Muscle of arm (tissue), 12 donors: ENCODE results near the gene DPP6. TPM values are rescaled to one million over a fixed set of nuclear protein-coding genes. Genes with fewer than 3 reads are reported as not detected.
"Not testable (repeated sequence)": the region's sequence is repeated elsewhere in the genome, so short reads cannot be mapped to it uniquely, and the experiment has no call there.

ENCODE experiments used
- DNase-seq: peaks from one replicate; pipeline ENCODE4 v3.0.0-alpha.2; 2013
- polyA plus RNA-seq, 12 donors: library from polyadenylated mRNA; unstranded; fragments of 120-200 nt; gene quantifications; one replicate each; pipeline ENCODE4 v1.2.1, GENCODE V29; 2013; ENCODE audit not compliant: insufficient read length in 12 of 12

DPP6 gene
- polyA plus RNA-seq, 12 donors: 3.1 to 7.7 (median 5.7) TPM; not detected in 1

- DNase-seq: not testable (repeated sequence)
Observed at GRCh38 chr7:154148791-154149516, 96.8 kb downstream of the DPP6 start.

GRCh38 chr7:154150656-154151055 is 98.5 kb downstream of the DPP6 start:
- not testable (repeated sequence) for DNase-seq

- DNase-seq: not testable (repeated sequence)
Observed at GRCh38 chr7:154151306-154151705, 99.1 kb downstream of the DPP6 start.

DNA sequence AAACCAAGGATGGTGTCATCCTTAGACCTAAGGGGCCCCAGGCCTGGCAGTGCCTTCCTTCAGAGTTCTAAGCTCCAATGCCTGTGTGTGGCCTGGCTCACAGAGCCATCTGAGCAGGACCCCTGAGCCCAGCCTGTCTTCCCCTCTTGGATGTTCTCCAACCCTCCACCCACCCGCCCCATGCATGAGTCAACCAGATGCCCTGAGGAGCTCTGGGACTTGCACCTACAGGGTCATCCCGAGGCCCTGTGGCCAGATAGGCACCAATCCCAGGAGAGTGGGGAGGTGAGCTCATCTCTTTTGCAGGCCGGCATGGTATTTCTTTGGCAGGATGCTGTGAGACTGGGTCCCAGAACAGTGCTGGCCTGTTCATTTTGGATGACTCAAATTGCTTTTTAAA is 103.7 kb downstream of the DPP6 start:
- not testable (repeated sequence) for DNase-seq

DNA sequence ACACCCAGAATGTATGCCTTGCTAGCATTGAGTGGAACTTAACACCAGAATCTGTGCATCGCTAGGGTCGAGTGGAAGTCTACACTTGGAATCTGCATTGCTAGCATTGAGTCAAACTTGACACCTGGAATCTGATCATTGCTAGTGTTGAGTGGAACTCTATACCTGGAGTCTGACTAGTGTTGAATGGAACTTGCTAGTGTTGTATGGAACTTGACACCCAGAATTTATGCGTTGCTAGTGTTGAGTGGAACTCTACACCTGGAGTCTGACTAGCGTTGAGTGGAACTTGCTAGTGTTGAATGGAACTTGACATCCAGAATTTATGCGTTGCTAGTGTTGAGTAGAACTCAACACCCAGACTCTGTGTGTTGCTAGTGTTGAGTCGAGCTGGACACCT is 110.7 kb downstream of the DPP6 start:
- DNase-seq: not testable (repeated sequence)

GRCh38 chr7:154163642-154164041 is 111.4 kb downstream of the DPP6 start:
- not testable (repeated sequence) for DNase-seq

- no peak for DNase-seq
Observed at GRCh38 chr7:154167051-154167450, 114.9 kb downstream of the DPP6 start.

GRCh38 chr7:154167807-154168206 is 115.6 kb downstream of the DPP6 start:
- no peak for DNase-seq

DNA sequence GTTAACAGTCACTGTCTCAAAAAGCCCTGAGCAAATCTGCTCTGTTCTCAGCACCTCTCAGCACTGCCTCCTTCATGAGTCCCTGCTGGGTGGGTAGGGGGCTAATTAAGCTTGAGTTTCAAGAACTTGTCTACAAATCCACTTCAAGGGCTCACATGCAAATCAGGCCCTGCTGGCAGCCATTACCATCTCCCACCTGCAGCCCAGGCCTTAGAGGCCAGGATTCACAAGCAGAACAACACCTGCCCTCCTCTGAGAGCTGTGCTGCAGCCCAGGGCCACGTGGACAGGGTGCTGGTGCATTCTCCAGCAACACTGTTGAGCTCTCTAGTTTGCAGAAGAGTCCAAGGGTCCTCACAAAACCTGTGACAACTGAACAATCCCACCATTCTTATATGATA is 119.2 kb downstream of the DPP6 start:
- DNase-seq: no peak

GRCh38 chr7:154172236-154172635 is 120.0 kb downstream of the DPP6 start:
- no peak for DNase-seq

- DNase-seq: no peak
Observed at GRCh38 chr7:154177584-154177983, 125.4 kb downstream of the DPP6 start.

GRCh38 chr7:154178895-154179294 is 126.7 kb downstream of the DPP6 start:
- no peak for DNase-seq

DNA sequence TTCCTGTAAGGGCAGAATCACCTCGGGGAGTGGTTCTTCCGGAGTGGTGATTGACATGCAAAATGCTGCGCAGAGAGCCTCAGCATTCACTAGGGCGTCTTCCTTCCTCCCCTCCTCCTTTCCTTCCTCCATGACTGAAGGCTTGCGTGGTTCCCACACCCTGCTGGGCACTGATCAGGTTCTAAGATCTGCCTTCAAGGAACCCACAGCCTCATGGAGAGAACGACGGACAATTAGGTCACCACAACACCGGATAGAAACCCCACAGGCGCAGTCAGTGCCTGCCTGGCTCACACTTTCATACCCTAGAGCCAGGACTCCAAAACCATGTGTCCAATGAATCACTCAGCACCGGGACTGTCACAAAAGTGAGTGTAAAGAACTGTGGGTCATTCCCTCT is 131.3 kb downstream of the DPP6 start:
- DNase-seq: no peak

DNA sequence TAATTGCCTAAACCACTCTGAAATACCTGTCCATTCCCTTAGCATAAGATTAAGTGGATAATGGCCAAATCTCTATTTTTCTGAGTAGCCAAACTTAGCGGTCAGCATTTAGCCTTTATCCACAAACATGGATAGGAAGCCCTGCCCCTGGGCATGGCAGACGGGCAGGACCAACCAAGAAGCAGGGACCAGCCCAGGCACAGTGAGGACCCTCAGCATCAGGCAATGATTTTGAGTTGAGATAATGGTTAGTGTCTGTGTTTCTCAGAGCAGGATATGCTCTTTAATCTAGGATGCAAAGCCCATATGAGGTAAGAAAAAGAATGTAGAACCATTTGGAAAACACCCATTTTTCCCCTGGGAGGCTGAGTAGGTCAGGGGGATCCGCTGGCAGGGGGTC is 131.7 kb downstream of the DPP6 start:
- no peak for DNase-seq

GRCh38 chr7:154186811-154187210 is 134.6 kb downstream of the DPP6 start:
- no peak for DNase-seq

DNA sequence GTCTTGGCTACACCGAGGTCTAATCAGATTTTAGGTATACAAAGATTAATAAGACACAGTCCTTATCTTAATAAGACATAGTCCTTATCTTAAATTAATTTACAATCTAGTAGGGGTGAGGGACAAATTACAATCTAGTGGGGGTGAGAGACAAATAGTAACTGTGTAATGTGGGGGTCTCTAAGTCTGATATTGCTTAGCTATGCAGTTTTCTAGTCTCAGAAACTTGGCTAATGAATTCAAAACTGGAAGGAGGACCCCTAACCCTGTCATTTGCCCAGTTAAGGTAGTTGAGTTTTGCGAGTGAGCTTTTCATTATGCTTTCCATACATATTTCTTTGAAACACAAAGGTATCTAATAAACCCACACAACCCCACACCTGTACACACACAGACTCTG is 136.1 kb downstream of the DPP6 start:
- DNase-seq: no peak

DNA sequence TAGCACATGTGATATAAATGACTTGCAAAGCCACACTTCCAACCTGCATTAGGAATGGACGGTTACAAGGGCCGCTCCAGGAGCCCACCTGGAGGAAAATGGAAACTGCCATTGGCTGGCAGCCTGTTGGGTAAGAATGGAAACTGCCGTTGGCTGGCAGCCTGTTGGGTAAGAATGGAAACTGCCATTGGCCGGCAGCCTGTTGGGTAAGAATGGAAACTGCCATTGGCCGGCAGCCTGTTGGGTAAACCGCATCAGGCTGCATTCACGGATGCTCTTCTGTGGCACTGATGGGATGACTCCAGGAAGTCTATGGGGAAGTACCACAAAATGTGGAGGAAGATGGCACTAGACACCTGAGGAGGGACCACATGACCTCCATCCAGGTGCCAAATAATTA is 143.1 kb downstream of the DPP6 start:
- DNase-seq: no peak

DNA sequence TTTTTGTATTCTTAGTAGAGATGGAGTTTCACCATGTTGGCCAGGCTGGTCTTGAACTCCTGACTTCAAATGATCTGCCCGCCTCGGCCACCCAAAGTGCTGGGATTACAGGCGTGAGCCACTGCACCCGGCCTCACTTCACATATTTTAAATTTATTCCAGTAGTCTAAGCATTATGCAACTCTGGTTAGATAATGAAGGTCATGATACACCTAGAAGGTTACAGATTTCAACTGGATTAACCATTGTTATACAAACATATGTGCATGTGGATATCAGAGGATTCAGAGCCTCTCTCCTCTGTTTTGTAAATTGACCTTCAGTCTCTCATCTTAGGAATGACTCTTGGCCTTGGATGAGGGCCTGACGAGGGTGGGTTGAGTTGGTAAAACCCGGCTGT is 146.3 kb downstream of the DPP6 start:
- no peak for DNase-seq

DNA sequence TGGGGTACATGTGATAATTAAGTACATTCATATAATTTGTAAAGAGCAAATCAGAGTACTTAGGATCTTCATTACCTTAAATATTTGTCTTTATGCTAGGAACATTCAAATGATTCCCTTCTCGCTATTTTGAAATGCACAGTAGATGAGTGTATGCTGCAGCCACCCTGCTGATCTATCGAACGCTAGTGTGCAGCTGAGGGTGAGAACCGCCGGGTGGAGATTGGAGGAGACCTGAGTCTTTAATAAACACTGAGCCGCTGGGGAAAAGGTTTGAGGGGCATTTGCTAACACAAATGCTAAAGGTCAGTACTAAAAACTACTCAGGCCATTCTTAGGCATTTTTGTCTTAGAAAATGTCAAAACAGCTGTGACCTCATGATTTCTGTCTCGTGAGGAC is 148.0 kb downstream of the DPP6 start:
- no peak for DNase-seq

DNA sequence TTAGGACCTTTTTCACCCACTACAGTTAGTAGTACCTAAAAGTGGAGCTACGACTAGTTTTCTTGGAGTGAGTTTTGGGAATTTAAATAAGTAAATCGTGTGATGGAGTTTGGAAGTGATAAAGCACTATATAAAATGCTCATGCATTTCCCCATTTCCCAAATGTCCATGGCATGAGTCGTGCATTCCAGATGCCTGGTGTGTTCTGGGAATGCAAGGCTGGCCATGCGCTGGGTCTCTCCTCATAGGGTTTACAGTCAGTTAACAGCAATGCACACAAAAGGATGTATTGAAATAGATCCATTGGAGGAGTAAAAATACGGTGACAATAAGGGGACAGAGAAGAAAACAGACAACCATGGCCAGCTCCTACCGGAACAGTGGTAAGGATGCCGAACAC is 149.8 kb downstream of the DPP6 start:
- no peak for DNase-seq

GRCh38 chr7:154204046-154204445 is 151.8 kb downstream of the DPP6 start:
- DNase-seq: no peak

DNA sequence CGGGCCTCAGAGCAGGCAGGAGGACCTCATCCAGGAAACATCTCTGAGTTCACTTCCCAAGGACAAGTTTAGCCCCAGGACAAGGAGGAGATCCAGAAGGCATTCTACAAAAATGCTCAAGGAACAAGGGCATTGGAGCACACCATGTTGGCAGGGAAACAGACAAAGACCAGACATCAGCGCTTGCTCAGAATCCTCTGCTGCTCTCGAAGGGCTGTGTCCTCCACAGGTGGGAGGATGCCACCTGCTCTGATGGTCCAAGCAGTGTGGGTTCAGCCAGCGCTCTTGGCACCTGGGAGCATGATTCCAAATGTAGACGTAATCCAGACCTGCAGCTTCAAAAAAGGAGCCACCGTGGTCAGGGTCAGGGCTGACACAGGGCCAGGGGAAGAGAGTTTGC is 160.7 kb downstream of the DPP6 start:
- DNase-seq: no peak

DNA sequence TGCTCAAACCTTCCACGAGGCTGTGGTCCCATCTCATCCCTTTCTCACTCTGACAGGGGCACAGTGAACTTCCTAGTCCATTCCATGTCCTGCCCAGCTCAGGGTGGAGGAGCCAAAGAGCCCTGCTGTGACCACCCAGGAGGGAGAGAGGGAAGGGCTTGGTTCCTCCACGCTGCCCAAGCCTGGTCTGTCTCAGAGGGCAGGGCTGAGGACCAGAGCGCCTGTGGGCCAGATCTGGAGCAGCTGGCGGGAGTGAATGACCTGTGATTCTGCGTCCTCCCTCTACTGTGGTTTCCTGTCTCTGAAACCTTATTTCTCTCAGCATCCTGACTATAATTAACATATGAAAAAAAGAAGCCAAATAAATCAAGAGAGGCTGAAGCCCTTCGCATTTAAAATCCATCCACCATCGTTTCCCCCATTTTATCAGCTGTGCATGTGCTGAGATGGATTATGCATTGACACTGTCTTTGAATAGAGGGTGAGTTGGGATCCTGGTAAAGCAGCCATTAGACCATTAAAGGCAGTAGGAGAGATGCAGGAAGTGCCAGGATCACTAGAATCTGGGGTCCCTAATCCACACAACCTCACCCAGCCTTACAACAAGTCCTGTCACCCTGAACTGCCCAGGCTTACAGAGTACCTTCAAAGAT is 165.6 kb downstream of the DPP6 start:
- no peak for DNase-seq

DNA sequence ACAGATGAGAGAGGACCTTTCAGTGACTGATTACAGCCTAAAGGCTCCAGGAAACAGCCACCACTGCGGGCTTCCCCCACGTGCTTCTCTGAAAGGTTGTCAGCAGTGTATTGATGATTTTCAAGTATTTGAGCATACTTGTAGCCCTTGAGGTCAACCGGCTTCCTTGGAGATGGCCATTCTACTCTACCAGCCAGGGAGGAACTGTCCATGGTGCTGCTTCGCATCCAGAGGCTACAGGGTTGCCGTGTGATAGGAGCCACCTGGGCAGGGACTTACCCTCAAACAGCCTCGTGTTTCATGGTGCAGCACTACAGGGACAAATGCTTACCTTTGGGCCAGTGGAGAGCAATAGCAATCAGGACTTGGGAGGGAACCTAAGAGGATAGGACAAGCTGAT is 179.5 kb downstream of the DPP6 start:
- peak; percentile 7 for DNase-seq
